Activated CD4-positive, alpha-beta T cell treated with anti-CD3 and anti-CD28 coated beads for 24 hours (primary cell): ENCODE measurements around the gene CLSTN2.

Source experiments
- DNase-seq, 2 donors: peaks; one replicate each; pipeline ENCODE4 v3.0.0-alpha.2; 2020; ENCODE audit warnings: low read depth in 2 of 2

The CLSTN2 gene

GRCh38 chr3:140236836-140237501 is 302.0 kb downstream of the CLSTN2 start:
- DNase-seq = no peak

GRCh38 chr3:140238646-140239314 is 303.8 kb downstream of the CLSTN2 start:
- no peak for DNase-seq

GRCh38 chr3:140242818-140243276 is 307.9 kb downstream of the CLSTN2 start:
- no peak for DNase-seq

- DNase-seq = no peak
Measured at GRCh38 chr3:140243575-140243974, 308.6 kb downstream of the CLSTN2 start.

- no peak for DNase-seq
Measured at GRCh38 chr3:140244893-140245292, 309.9 kb downstream of the CLSTN2 start.

GRCh38 chr3:140246578-140246977 is 311.6 kb downstream of the CLSTN2 start:
- no peak for DNase-seq

GRCh38 chr3:140247775-140248174 is 312.8 kb downstream of the CLSTN2 start:
- no peak for DNase-seq

DNA sequence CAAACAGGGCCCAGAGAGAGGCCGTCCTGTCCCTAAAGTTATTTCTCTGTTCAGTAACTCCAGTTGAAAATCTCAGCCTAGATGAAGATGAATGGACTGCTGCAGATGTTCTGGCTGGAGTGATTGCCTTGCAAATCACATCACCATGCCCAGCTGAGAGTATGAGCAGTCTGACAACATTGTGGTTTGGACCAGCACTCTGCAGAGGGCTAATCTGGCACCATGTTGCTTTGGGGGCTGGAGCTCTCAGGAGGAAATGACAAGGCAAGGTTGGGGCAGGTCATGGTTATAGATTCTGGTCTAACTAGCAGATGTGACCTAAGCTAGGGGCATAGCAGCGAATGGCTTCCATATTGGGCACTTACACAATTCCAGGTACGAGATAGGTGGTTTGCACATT is 314.2 kb downstream of the CLSTN2 start:
- DNase-seq = no peak

- DNase-seq = no peak
Measured at GRCh38 chr3:140250010-140250855, 315.2 kb downstream of the CLSTN2 start.

GRCh38 chr3:140250945-140251344 is 316.0 kb downstream of the CLSTN2 start:
- DNase-seq = no peak

DNA sequence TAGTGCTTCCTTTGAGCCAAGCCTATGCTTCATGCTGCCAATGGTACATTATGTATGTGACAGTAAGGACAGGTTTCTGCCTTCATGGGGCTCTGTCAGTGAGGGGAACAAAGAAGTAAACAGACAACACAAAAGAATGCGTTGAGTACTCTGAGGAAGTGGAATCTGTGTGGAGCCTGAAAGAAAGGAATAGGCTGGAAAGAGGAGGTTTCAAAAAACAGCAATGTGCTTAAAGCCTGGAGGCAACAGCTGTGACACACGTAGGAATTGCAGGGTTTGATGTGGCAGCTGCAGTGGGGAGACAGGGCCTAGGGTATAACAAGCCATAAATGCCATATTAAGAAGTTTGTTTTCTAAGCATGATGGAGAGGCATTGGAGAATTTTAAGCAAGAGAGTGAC is 316.7 kb downstream of the CLSTN2 start:
- DNase-seq = no peak

GRCh38 chr3:140252812-140253656 is 318.0 kb downstream of the CLSTN2 start:
- DNase-seq = no peak

DNA sequence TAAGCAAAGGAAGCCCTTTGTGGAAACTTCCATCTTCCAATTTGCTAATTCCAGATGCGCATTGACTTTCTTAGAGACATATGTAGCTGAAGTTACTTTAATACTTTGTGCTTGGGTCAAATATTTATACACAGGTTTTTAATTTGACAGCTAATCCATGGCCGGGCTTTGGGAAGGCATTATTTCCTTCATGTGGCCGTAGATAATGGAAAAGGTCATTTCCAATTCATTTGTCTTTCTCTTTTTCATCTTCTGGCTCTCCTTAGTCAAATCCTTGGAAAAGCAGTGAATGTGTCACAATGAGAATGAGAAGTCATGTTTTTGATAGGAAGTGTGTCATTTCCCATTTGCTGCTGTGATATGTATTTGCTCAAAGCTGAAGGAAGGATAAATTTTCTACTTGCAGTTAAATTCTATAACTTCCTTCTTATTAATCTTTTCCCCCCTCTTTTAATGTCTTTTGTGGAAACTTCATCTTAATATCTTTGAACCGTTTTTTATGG is 323.3 kb downstream of the CLSTN2 start:
- no peak for DNase-seq

DNA sequence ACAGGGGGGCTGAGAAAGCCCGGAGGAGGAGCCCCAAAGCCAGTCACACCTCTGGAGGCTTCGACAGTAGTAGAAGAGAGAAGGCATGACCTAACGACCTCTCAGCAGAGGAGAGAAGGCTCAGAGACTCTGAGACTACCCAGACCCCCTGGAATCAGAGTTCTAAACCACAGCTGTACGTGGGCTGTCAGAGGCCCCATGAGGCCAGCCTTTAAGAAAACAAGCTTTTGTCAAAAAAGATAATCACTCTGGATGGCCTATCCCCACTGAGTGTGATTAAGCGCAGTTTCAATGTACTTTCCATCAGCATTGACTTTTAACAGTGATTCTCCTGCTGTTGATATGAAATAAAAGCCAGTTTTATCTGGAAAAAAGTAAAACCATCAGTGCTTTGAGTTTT is 330.3 kb downstream of the CLSTN2 start:
- DNase-seq = no peak

DNA sequence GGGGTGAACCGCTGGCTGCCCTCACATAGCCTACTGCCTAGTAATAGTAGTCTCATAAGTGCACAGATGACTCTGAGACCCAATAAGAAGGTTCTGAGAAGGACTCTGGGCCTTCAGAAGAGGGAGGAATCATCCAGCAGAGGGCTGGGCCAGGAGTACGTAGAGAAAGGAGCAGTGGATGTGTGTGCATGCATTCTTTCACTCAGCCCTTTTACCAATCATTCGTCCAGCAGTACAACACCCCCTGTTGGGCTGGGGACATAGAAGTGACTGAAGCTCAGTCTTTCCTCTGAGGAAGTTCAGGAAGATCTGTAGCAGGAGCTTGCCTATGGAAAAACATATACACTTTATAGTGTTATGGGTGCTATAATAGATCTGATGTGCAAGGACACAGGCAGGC is 333.1 kb downstream of the CLSTN2 start:
- DNase-seq = no peak

DNA sequence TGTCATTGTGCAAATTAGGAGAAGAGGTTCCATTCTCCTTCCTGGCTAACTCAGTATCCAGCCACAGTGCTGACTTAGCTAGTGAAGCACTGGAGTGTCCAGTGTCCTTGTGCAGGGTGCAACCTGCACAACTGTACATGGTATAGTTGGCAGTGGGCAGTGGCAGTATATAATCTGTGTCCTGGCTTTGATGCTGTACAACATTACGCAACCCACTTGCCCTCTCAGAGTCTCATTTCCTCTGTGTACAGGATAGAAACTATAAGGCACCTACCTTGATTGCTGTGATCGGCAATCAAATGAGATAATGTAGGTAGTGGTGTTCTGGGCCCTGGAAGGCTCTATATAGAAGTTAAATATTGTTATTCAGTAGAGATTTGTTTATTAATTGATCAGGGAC is 333.6 kb downstream of the CLSTN2 start:
- DNase-seq = no peak

GRCh38 chr3:140270329-140270728 is 335.3 kb downstream of the CLSTN2 start:
- DNase-seq = no peak

GRCh38 chr3:140273542-140274195 is 338.7 kb downstream of the CLSTN2 start:
- DNase-seq = no peak

DNA sequence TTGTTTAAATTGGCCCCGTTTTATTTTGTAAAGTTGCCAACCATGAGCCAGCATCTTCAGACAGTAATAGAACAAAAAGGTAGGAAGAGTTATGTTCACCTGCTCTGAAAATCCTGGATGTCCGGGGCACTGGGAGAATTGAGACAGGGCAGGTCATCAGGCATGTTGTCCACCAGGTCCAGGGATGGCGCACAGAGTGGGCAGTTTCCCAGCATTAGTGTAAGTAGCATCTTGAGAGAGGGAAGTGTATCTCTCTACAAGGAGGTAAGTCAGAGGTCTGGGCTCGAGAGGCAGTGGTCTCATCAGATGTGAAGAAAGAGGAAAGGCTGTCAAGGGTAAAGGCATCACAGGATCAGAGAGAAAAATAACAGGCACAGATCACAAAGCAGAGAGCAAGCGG is 339.4 kb downstream of the CLSTN2 start:
- no peak for DNase-seq

- DNase-seq = no peak
Measured at GRCh38 chr3:140276703-140277102, 341.7 kb downstream of the CLSTN2 start.

GRCh38 chr3:140277886-140278285 is 342.9 kb downstream of the CLSTN2 start:
- no peak for DNase-seq
